HG03095 (cell line): ENCODE measurements around the gene SPDEF.

Experiments used
- ATAC-seq: cut with Tn5 transposase; IDR thresholded peaks from one replicate; pipeline ENCODE4 v1.9.1; 2021; ENCODE audit warnings: moderate library complexity; ENCODE audit not compliant: unreplicated experiment

The SPDEF gene

DNA sequence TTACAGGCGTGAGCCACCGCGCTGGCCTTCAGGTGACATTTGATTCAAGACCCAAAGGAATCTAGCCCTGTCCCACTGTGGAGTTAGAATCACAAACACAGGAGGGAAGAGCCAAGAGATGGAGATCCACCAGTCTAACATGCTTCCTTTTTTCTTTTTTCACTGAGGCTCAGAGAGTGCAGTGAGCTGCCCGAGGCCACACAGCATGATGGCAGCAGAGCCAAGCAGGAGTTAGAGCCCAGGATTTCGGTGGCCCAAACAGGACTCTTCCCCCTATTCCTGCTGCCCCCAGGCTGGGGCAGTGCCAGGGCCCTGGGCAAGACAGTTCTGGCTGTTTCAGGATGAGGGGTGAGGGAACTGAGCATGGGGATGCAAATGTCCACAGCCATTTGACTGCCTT is 8.1 kb upstream of the SPDEF start:
- no peak for ATAC-seq

DNA sequence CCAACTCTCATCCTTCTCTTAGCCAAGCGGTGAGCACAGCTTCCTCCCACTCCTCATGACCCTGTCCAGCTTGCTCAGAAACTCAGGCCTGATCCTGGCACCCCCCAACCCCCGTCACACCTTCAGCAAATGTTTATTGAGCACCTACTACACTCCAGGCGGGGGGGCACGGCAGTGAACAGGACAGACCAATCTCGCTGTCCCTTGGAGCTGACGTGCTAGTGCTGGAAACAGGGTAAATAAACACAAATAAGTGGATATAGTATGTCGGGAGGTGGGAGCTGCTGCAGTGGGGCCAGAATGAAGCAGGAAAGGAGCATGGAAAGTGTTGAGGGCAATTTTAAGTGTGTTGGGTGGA is 7.4 kb upstream of the SPDEF start:
- ATAC-seq = no peak

DNA sequence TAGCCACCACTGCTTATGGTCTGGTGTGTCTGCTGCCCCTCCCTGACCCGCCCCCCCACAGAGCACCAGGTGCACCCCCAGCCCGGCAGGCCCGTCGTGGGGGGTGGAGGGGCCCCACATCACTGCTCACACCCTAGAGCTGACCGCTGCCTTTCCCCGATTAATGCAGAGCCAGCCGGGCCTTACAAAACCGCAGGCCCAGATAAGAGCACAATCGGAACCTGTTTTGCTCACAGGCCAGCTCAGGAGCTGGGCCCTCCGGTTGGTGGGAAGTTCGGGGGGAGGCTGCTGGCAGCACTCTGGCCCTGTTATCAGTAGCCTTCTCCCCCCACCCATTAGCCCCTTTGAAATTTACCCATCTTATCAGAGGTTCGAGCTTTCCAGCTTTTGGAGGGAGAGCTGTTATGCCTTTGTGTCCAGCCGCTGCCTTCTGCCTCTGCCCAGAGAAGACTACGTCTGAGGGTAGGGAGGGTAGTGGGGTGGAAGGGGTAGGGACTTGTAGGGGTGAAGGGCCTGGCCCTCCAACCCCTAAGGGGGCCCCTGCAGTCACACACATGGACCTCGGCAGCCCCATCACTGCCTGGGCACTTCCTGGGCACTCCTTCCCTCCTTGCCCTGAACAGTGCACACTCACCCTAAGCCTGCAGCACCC is 6.9 kb upstream of the SPDEF start:
- no peak for ATAC-seq

DNA sequence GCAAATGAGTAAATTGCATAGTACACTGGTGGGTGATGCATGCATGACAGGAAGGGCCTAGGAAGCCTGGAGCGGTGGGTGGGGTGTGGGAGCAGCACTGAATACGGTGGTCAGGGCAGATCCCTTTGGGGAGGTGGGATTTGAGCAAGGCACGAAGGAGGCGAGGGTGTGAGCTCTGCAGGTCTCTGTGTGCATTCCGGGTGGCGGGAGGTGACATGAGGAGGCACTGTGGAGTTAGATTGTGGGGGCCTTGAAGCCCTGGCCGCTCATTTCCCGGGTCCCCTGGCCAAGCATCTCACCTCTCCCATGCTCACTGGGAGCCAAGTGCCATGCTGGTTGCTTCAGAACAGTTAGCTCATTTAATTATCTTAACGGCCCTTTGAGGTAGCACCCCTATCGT is 6.2 kb upstream of the SPDEF start:
- no peak for ATAC-seq

DNA sequence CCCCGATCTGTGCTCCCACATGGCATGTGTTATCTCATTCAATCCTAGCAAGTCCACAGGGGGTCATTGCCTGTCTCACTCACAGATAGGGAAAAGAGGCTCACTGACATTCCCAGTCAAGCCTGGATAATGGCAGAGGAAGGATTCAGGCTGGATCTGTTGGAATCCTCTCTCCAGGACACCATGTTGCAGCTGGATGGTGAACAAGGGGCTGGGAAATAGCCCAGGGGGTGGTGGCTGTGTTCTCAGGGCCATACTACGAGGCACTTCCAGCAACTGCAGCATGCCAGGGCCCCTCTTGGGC is 5.0 kb upstream of the SPDEF start:
- no peak for ATAC-seq

DNA sequence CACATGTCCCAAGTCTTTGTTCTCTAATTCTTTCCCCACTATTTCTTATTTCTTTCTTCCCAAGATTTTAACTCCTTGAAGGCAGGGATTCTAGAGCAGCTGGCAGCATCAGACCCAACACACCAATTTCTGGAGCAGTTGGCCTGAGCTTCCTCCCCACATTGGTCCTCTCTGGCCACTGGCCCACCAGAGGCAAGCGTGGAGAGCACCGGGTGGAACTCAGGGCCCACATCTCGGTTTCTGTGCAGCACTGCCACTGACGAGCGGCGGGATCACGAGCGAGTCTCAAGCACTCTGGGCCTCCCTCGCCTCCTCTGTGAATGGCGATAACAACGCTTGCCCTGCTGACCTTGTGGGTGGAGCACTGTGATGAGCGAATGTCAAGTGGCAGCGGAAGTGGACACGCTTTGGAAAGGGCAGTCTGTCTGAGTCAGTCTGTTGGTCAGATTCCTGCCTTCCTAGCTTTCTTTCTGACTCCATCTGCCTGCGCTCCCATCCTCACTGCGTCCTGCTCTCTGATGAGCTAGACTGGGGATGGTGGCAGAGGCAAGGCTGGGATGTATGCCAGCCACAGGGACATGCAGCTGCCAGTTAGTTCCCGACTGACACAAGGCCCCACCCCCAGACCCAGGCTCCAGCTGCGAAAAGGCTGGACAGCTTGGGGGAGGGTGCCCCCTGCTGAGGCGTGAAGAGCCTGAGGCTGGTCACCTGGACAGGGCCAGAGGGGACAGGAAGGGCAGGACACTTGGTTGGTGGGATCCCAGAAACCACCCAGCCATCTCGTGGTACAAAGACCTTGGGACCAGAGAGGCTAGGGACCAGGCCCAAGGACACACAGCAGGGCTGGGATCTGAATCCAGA is 4.5 kb upstream of the SPDEF start:
- no peak for ATAC-seq

DNA sequence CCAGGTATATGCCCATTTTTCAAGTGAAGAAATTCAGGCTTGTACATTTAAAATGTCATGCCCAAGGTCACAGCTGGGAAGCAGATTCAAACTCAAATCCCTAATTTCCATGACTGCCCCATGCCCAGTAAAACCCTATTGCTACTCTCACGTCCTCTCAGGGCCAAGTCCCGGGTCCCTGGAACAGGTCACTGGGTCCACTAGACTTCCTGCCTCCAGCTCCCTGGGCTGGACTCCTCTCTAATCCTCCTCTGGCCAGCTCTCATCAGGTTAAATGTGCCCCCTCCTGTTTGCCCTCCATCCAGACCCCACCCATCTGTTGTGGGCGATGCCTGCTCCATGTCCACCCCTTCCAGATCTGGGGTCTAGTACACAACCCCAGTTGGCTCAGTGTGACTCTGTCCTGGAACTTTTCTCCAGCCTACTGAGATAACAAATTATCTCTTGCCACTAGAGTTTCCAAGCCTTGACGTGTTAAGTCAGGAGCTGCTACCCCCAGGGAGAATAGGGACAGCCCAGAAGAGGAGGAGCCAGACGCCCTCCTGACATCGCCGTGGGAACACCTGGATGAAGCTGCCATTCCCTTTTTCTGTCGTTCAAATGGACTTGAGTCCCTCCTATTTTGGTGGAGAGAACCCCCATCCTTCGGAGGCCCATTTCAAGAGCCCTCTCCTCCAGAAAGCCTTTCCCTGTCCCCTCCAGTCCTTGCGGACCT is 3.7 kb upstream of the SPDEF start:
- ATAC-seq = no peak

DNA sequence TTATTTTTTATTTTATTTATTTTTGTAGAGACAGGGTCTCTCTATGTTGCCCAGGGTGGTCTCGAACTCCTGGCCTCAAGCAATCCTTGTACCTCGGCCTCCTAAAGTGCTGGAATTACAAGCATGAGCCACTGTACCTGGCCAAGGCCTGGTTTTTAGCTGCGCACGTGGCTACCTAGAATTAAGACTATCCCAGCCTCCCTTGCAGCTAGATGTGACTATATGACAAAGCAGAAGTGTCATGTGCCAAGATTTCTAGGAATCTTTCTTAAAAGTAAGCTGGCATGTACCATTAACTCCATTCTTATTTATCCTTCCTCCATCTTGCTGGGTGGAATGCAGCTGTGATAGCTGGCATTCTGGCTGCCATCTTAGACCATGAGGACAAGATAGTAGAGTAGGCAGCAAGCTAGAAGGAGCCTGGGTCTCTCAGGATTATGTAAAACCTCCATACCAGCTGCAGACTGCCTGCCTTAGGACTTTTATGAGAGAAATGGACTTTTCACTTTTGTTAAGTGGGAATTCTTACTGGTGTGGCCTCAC is 2.1 kb upstream of the SPDEF start:
- ATAC-seq = no peak

DNA sequence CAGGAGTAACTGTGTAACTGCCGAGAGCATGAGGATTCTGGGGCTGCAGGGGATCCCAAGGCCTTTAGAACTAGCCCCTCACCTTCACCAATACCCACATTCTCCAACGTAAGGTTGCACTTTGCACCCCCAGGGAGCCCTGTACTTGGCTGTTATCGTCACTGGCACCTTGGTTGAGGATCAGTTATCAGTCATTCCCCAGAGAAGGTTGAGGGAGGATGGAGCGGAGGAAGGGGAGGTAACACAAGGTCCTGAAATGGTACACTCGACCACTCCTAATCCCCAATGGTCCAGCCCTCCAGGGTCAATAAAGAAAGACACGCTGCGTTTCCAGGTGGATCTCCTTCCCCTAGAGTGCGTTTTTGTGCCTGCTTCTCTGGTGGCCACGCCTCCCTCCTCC is 1.1 kb upstream of the SPDEF start:
- ATAC-seq = no peak

DNA sequence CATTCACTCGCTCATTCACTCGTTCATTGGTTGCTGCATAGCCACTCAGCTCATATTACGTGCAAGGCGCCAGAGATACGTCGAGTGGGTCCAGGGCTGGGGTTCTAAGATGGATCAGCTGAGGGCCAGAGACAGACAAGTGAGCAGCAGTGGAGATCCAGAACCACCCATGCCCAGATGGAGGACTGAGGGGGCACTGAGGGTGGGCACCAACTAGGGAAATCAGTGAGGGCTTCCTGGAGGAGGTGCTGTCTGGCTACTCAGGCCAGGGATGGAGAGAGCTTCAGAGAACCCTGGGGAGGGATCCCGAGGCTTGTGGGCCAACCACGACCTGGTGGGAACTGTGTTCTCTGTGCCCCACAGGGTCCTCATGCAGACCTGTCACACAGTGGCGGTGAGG is 364 bp upstream of the SPDEF start:
- ATAC-seq = no peak

DNA sequence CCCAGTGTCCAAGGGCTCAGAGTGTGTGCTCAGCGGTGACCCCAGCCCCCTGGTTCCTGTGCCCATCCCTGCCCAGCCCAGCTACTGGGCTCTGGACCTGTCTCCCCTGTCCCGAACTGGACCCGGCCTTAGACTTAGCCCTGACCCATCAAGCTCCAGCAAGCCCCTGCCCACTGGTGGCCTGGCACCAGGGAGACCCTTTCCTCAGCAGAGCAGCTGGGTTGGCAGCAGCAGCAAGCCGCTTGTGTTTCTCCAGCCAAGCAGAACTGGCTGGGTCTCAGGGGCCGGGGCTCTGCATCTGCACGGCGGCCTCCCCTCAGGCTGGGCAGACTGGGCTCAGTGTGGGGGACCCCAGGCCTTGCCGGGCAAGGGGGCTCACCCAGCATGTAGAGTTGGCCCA is 801 bp downstream of the SPDEF start:
- ATAC-seq = no peak

DNA sequence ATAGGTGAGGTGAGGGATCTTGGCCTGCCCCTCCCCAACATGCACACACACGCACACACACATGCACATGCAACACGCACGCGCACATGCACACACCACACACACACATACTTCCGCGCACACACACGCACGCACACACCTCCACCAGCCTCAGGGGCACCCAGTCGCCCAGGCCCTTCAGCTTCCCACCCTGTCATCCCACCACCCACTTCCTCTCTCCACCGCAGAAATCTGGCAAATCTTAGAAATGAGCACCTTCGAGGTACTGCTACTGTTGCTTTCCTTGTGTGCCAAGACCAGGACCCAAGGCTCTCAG is 1.2 kb downstream of the SPDEF start:
- no peak for ATAC-seq

DNA sequence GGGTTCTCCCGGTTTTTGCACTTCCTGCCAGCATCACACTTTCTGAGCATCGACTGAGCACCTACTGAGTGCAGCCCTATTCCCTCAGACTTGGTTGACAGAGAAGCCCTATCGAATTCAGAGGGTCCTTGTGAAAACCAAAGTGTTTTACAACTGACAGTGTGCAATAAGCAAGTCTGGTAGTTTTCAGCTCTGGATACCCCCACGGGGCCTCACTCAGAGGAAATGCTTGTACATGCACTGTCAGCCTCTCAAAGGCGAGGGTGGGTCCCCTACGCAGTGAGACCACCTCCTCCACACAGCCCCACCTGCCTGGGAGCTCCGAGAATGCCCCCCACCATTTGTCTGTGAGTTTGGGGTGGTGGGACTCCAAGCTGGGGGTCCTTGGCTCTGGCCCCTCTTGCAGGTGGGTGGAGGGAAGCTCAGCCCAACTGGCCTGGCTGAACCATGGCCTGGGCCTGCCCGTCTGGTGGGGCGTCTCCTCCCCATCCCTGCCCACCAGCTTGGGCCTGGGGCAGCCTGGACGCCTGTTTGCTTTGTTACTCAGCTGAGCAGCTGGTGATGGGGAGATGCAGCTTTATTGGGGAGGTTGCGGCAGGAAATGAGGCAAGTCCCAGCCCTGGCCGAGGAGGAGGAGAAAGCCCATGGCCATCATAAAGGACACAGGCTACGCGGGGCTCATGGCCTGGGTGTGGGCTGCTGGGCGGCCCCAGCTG is 1.7 kb downstream of the SPDEF start:
- no peak for ATAC-seq

DNA sequence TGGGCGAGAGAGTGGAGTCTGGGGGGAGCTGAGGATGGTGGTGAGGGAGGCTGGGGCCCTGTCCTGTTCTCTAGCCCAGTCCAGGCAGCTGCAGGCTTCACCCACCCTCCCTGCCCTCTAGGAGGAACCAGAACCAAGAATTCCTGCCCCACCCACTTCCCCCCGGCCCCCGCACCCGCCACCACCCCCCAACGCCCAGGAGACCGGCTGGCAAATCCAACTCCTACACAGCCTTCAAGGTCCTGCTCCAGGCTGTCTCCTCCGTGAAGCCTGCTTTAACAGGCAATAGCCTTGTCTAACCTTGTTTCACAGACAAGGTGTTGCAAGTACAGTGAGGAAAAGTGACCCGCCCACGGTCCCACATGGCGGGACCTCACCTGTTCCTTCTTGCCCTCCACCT is 2.4 kb downstream of the SPDEF start:
- ATAC-seq = no peak

DNA sequence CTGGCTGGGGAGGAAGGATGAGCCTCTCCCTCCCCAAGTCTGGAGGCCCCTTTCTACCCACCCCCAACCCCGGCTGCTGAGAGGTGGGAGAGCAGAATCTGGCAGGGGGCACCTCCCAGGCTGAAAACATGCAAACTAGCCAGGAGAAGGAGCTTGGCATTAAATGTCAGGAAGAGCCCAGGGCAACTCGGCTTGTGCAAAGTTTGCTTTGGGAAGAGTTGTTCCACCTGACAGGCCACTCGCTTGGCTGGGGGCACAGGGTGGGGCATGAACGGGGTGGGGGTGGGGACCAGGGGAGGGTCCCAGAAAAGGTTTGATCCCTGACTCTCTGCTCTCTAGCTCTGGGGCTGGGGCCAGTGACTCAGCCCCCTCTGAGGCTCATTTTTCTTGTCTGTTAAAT is 3.0 kb downstream of the SPDEF start:
- ATAC-seq = no peak

DNA sequence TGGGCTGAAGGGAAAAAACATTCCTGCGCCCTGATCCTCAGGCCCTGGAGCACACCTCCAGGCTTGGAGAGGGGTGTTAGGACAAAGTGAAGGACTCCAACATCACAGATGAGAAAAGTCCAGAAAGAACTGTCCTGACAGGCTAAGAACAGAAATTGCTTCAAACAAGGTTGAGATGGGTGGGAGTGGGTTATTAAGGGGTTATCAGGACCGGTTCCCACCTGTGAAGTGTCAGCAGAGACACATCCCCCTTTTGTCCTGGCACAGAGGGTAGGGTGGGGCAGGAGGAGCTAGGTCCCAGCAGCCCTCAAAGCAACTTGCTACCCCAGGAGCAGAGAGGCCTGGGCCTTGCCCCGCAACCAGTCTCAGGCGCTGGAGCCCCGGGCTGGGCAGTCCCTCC is 3.5 kb downstream of the SPDEF start:
- ATAC-seq = no peak

DNA sequence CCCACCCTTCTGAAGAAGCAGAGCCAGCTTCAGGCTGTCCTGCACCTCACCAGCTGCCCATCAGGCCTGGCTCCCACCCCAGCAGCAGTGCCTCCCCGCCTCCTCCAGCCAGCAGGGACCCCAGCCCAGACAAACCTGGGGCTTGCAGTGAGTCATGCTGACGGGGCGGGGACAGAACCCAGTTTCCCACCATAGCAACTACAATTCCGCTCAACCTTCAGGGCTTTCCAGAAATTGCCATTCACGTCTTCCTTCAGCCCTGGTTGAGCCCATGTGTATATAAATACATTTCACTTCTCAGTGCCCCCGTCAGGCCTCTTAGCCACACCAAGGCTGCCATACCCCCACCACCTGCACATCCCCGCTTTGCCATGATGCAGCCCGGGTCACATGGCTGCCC is 4.4 kb downstream of the SPDEF start:
- no peak for ATAC-seq

DNA sequence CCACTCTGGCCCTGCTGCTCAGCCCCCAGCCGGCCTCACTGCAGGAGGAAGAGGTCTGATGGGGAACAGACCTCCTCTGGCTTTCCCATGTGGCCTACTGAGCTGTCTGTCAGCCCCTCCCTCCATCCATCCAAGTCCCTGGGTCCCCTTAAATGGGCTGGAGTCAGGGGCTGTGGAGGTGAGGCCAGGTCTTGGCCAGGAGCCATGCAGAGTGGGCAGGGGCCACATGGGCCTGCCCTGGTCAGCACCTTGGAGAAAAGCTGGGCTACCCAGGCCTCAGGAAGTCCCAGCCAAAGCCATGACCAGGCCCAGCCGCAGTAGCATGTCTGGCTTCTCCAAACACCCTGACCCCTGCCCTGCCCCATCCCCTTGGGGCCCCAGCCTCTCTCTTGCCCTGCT is 6.3 kb downstream of the SPDEF start:
- no peak for ATAC-seq

DNA sequence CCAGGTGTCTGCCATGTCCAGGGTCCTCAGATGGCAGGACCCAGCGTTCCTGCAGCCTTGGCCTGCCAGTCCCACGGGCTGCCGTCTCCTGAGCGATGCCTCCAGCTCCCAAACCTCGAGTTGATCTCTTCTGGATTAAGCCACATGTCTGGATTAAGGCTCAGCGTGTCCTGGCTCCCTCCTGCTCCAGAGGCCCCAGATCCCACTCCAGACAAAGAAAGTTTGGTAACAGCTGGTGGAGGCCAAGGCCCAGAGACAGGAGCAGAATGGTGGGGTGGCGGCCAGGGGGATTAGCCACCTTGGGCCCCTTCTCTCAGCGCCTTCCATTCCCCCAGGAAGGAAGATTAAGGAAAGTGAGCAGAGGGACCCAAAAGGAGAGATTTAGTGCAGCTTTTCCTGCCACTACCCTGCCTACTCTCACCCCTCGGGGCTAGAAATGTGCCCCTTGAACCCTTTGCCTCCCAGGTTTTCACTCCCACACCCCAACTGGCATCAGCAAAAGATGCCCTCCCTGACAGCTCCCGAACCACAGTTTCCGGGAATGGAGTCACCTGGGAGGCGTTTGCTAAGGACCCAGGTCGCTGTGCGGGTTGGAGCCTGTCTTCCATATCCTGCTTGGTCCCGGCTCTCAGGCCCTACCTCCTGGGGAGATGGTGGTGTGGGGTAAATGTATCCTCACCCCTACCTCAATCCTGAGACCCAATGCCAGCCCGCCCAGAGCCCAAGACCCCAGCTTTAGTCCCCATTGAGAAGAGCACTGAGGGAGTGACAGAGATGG is 6.9 kb downstream of the SPDEF start:
- ATAC-seq = no peak

DNA sequence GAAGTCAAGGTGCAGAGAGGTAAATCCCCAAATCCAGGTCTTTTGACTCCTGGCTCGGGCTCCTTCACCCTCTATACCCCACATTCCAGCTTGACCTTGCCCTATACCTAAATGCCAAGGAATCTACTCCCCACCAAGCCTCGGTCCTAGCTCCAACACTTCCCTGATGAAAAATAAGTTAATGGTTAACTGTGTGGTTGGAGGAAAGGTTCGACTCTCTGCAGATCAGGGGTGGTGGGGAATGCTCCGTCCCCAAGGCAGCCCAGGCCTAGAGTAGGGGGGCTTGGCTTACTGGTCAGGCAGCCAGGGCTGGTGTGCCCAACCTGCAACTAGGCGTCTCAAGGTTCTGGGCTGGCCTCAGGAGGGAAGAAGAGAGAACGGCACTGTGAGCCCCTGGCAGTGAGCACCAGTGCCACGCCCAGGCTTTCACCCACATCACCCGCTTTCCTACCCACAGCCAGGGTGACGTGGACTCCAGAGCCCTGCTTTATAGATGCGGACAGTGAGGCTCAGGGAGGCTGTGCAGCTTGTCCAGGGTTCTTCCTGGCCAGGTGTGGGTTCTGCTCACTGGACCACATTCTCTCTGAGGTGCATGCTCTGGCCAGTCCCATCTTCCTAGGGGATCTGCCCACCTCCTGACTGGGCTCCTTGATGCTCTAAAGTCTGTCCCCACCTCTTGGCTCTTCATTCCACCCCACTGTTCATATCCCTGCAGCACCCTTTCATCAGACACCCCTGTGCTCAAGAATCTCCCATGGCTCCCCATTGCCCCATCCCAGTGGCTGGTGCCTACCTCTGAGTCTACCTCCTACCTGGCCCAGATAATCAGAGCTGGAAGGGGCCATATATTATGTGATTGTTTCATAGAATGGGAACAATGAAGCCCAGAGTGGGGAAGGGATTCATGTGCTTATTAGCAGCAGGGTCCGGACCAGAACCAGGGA is 8.2 kb downstream of the SPDEF start:
- no peak for ATAC-seq
